HG02870 (cell line): ENCODE measurements around the gene DYNLT4.
A peak's percentile ranks its signal among the peaks of the same experiment; 100 is the strongest.
"Not testable (repeated sequence)": the region's sequence is repeated elsewhere in the genome, so short reads cannot be mapped to it uniquely, and the experiment has no call there.

Experiments
- ATAC-seq: cut with Tn5 transposase; IDR thresholded peaks from one replicate; pipeline ENCODE4 v1.9.1; 2021; ENCODE audit warnings: mild to moderate bottlenecking, moderate library complexity; ENCODE audit not compliant: unreplicated experiment

DYNLT4 gene

GRCh38 chr1:44806704-44807363, at the start of gene DYNLT4:
TSS of gene DYNLT4 (minus strand) at chr1:44807351. CDS start at chr1:44806668, 683 bp downstream.
- no peak for ATAC-seq

GRCh38 chr1:44855742-44856141, 48.6 kb upstream of the DYNLT4 start:
- no peak for ATAC-seq

- no peak for ATAC-seq
These were observed 47.8 kb upstream of the DYNLT4 start for GRCh38 chr1:44854970-44855369.

GRCh38 chr1:44853201-44853600, 46.0 kb upstream of the DYNLT4 start:
- no peak for ATAC-seq

GRCh38 chr1:44851308-44851707, 44.2 kb upstream of the DYNLT4 start:
- no peak for ATAC-seq

GRCh38 chr1:44849575-44850132, 42.5 kb upstream of the DYNLT4 start:
- no peak for ATAC-seq

GRCh38 chr1:44848456-44849181, 41.5 kb upstream of the DYNLT4 start:
- ATAC-seq, result no peak

- no peak for ATAC-seq
These were observed 40.7 kb upstream of the DYNLT4 start for GRCh38 chr1:44847845-44848244.

- no peak for ATAC-seq
These were observed 39.8 kb upstream of the DYNLT4 start for GRCh38 chr1:44846985-44847384.

GRCh38 chr1:44842862-44843655, 35.9 kb upstream of the DYNLT4 start, which contains the start of gene PTCH2:
TSS of gene PTCH2 (minus strand) at chr1:44843253. CDS start at chr1:44842932, 321 bp downstream.
- no peak for ATAC-seq

GRCh38 chr1:44842486-44842861, 35.3 kb upstream of the DYNLT4 start:
- ATAC-seq, result no peak

- no peak for ATAC-seq
These were observed 32.4 kb upstream of the DYNLT4 start for GRCh38 chr1:44839576-44839975.

- ATAC-seq, result not testable (repeated sequence)
These were observed 31.1 kb upstream of the DYNLT4 start for GRCh38 chr1:44838294-44838693.

- peak; percentile 73 for ATAC-seq
These were observed 28.9 kb upstream of the DYNLT4 start for GRCh38 chr1:44835738-44836675.

GRCh38 chr1:44834328-44834727, 27.2 kb upstream of the DYNLT4 start:
- no peak for ATAC-seq

GRCh38 chr1:44832056-44832705, 25.0 kb upstream of the DYNLT4 start:
- ATAC-seq, result no peak

GRCh38 chr1:44831516-44831915, 24.4 kb upstream of the DYNLT4 start:
- no peak for ATAC-seq

- no peak for ATAC-seq
These were observed 23.8 kb upstream of the DYNLT4 start for GRCh38 chr1:44830900-44831304.

- no peak for ATAC-seq
These were observed 22.6 kb upstream of the DYNLT4 start for GRCh38 chr1:44829506-44830384.
